HG02588 (cell line): Measurements from ENCODE around the gene TMEM208.

Experiments
- ATAC-seq: cut with Tn5 transposase; IDR thresholded peaks from one replicate; pipeline ENCODE4 v1.9.1; 2021; ENCODE audit warnings: mild to moderate bottlenecking, moderate library complexity; ENCODE audit not compliant: unreplicated experiment

The TMEM208 gene

GRCh38 chr16:67207249-67208091 is 19.5 kb upstream of the TMEM208 start:
- ATAC-seq = no peak

GRCh38 chr16:67208154-67208896 is 18.6 kb upstream of the TMEM208 start:
- ATAC-seq = no peak

- no peak for ATAC-seq
Measured at GRCh38 chr16:67209565-67209964, 17.4 kb upstream of the TMEM208 start.

- ATAC-seq = no peak
Measured at GRCh38 chr16:67210069-67210937, 16.6 kb upstream of the TMEM208 start.

- ATAC-seq = no peak
Measured at GRCh38 chr16:67211674-67212073, 15.3 kb upstream of the TMEM208 start.

- no peak for ATAC-seq
Measured at GRCh38 chr16:67212766-67213165, 14.2 kb upstream of the TMEM208 start.

GRCh38 chr16:67213197-67214019 is 13.5 kb upstream of the TMEM208 start:
- ATAC-seq = no peak

GRCh38 chr16:67215706-67216105 is 11.2 kb upstream of the TMEM208 start:
- no peak for ATAC-seq

GRCh38 chr16:67216612-67217490 is 10.1 kb upstream of the TMEM208 start:
- ATAC-seq = no peak

GRCh38 chr16:67223992-67224391 is 2.9 kb upstream of the TMEM208 start:
- ATAC-seq = no peak

GRCh38 chr16:67226295-67226803 is 581 bp upstream of the TMEM208 start:
- no peak for ATAC-seq

GRCh38 chr16:67227567-67227921 is 614 bp downstream of the TMEM208 start:
- no peak for ATAC-seq

GRCh38 chr16:67228034-67228785 is 1.3 kb downstream of the TMEM208 start:
- no peak for ATAC-seq

- ATAC-seq = no peak
Measured at GRCh38 chr16:67228905-67229304, 2.0 kb downstream of the TMEM208 start.

- ATAC-seq = no peak
Measured at GRCh38 chr16:67229906-67230808, 3.2 kb downstream of the TMEM208 start.

GRCh38 chr16:67230809-67231660 is 4.1 kb downstream of the TMEM208 start:
- ATAC-seq = no peak

- ATAC-seq = no peak
Measured at GRCh38 chr16:67233596-67233995, 6.7 kb downstream of the TMEM208 start.
